Activated CD8-positive, alpha-beta memory T cell treated with anti-CD3 and anti-CD28 coated beads, Interleukin-2, amount 50 U/mL, for 24 hours (primary cell): ENCODE results near the gene PAK1.

Source experiments
- DNase-seq: peaks from one replicate; pipeline ENCODE4 v3.0.0-alpha.2; 2020; ENCODE audit errors: extremely low read depth

Gene PAK1

GRCh38 chr11:77474684-77475060, 778 bp upstream of the PAK1 start:
- no peak for DNase-seq

GRCh38 chr11:77472991-77473800, 698 bp downstream of the PAK1 start:
- DNase-seq, result no peak

GRCh38 chr11:77471558-77472193, 2.2 kb downstream of the PAK1 start:
- no peak for DNase-seq

DNA sequence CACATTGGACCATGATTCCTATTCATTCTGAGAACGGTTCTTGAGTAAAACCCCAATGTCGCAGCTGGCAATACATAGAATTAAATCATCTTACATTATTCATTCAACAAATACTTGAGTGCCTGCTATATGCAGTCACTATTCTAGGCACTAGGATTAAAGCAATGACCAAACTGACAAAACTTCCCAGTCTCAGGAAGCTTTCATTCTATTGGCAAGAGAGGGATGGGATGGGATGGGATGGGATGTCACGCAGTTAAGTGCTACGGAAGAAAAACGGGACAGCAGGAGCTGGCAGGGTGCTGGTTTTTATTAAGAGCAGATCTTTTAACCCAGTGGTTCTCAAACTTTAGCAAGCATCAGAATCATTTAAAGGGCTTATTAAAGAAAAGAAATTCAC, 2.9 kb downstream of the PAK1 start:
- DNase-seq, result no peak

DNA sequence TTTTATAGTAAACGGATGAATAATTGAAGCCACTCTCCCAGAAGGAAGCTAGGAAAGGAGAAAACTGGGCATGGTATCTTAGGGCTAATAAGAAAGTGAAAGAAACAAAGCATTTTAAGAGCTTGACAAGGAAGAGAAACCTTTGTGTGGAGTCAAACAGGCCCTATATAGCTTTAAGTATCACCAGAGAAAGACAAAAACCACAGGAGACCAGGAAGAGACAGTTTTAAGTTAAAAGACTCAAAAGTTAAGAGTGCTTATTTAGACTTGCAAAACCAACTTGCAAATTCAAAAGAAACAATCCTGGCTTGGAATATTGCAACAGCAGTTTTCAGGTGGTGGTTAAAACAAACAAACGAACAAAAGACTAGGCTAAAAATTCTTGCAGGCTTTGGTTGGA, 3.4 kb downstream of the PAK1 start:
- DNase-seq, result no peak

GRCh38 chr11:77468527-77468926, 5.4 kb downstream of the PAK1 start:
- no peak for DNase-seq

DNA sequence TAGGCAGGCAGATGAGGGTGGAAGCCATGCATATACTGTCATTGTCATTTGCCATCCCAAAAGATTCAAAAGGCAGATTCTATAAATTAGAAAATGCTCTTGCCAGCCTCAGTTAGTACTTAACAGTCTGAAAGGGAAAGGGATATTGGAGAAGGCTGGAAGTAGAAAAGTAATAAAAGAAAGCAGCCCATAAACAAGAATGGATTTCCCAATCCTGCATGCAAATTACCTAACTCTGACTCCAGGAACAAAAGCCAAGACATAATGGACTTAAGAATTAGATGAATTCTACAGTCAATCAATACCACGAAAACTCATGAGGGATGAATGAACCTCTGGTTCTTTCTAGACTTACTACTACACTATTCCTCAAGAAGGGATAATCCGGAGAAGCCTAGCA, 5.9 kb downstream of the PAK1 start:
- no peak for DNase-seq

- DNase-seq, result no peak
Observed at GRCh38 chr11:77467233-77467632, 6.7 kb downstream of the PAK1 start.

DNA sequence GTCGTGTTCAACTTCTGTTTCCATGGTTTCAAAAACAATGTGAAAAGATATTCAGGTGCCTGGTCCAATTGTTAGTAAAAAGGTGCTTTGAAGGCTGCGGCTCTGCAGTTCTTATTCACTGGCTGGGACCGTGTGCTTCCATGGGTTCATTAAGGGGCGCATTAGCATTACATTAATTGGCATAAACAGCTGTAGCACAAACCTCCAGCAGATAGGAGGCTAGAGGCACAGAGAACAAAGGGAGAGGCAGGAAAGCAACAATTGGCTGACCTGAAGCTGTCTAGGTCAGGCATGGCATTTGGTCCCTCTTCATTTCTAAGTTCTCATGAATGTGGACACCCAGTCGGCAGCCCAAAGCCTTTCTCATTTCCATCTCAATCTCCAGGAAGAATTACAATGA, 16.6 kb downstream of the PAK1 start:
- no peak for DNase-seq

DNA sequence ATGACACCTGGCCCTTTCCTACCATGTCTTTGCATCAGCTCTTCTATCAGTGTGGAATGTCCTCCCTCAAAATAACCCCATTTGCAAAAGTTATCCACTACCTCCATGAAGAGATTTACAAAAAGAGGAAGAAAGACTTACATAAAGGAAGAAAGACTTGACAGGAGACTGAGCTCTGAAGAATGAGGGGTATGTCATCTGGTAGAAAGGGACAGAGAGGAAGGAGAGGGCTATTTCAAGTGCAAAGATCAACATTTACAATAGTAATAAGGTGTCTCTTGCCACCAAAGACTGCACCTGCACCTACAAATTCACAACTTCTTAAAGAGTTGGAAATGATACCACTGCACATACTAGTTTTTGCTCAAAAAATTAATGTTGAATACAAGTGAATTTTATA, 18.2 kb downstream of the PAK1 start:
- DNase-seq, result no peak

DNA sequence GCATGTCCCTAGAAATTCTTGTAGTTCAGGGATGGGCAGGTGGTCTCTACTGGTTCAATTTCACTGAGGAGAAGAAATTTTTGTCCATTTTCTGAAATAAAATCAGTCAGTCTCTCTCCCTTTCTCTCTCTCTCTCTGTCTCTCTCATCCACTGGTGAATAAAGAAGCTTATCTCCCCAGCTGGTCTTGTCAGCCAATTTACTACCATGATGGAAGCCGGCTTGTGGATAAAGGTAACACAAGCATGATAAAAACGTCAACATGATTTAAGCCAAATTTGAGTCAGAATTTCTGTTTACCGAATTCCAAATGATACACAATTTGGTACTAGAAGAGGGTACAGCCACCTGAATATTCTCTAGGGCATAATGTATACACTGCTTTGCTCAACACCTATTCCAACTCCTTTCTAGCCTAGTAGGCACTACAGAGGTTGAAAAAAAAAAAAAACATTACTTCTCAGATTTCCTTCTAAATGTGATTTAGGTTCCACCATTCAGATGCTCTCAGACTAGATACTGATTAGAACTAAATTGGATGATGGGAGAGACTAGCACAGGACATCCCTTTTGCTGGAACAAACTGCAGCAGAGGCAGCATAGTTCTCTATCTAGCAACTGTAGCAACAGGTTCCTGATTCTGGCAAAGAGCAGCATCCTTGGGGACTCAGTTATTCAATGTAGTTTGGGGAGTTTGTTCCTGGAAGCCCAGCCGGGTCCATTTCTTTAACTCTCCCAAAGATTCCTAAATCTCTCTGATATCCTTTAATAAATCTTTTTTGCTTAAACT, 18.8 kb downstream of the PAK1 start:
- DNase-seq, result no peak

GRCh38 chr11:77450227-77450626, 23.7 kb downstream of the PAK1 start:
- no peak for DNase-seq

DNA sequence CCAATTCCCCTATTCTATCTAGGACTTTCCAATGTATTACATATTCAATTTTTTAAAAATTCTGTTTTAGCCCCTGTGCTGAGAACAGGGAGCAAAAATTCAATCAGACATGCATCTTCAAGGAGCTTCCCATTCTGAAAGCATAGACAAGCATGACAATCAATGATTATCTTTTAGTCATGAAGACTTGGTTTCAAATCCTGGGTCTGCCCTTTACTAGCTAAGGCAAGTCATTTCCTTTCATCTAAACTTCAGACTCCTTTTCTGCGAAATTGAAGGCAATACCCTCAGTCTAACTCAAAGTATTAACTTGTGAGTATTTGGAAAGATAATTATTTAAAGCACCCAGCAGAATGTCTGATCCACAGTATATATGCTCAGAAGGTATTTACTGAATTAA, 24.1 kb downstream of the PAK1 start:
- no peak for DNase-seq

DNA sequence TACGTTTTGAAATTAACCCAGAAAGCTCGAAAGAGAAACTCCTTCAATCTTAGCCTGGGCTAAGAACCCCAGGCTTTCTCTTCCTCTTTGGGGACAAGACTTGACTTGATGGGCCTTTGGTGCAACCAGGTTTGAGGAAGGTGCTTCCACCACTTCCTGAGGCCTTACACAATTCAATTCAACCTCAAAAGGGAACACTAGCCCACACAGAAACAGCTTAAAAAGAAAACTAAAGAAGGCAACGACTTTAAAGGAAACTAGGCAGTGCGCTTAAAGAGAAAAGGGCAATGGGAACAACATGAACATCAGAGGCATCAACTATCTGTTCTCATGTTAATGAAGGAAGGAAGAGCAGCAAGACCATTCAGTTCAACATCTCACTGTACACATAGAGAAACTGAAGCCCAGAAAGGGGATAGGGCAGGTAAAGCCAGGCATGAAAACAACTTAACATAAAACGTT, 24.8 kb downstream of the PAK1 start:
- no peak for DNase-seq

DNA sequence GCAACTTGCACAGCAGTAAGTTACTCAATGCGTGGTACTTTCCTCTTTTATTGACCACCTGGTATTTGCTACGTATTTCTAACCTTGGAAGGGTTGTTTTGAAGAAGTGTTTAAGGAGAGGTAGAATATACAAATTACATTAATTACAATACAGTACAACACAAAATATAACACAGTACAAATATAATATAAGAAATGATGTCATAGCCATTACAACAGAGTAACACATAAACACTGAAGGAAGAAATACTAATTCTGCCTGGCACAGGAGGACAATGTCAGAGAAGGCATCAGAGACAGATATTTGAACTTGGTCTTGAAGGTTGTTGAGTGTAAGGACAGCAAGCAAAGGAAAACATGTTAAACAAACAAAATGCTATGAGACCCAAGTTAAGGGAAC, 25.6 kb downstream of the PAK1 start:
- DNase-seq, result no peak

DNA sequence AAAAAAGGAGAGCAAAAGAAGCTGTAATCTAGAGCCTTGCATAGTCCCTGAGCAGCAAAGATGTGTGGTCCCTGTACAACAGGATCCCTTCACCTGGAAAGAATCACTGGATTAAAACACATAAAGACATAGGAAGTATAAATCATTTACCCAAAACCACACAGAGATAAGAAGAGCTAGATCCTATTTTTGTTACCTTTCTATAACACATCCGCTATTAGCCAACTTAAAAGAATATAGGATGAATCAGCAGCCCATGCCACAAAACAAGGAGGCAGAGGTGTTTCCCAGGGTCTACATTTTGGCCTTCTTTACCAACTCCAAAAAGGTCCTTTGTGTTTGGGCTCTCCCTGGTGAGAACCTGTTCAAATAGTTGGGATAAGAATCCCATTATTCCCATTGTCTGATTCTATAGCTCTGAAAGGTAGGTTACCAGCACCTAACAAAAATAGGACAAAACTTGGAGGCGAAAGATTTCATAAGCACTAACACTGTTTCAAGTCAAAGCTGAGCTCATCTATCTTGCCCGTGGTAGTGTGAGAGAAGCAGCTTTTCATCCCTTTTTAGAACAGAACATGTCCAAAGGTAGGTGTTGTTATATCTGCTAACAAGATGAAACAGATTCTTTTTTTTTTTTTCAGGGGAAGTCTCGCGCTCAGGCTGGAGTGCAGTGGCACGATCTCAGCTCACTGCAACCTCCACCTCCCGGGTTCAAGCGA, 26.8 kb downstream of the PAK1 start:
- no peak for DNase-seq

DNA sequence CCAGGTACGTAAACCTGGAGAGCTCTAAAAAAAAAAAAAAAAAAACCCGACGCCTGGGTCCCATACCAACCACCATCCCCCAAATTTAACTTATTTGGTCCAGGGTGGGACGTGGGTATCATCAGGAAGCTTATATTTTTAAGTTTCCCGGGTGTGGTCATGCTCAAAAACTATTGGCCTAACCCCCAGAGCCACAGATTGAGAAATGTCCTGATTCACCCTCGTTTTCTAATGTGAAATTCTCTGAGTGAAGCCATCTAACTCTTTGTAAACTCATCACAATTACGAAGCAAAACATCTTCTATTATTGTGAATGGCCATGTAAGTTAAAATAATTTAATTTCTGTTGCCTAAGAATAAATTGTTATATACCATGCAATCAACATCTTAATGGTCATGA, 29.6 kb downstream of the PAK1 start:
- no peak for DNase-seq

DNA sequence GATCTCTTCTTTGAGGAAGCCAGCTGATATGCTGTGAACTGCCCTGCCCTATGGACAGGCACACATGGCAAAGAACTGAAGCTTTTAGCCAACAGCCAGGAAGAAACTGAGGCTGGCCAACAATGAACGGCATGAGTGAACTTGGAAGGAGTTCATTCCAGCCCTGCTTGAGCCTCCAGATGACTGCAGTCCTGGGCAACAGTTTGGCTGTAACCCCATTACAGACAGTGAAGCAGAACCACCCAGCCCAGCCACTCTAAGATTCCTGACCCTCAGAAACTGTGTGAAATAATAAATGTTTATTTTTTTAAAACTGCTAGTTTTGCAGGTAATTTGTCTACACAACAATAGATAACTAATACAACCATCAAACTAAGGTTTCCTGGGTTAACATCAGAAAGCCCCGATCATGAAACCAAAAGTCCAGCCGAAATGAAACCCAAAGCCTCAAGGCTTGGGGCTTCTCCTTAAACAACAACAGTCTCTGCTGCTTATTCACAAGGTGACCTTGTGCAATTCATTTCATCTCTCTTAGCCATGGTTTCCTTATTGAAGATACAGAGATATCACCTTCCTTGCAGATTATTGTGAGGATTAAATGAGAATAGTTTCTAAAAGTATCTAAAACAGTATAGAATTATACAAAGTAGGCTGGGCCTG, 31.4 kb downstream of the PAK1 start:
- no peak for DNase-seq

- no peak for DNase-seq
Observed at GRCh38 chr11:77441426-77441825, 32.5 kb downstream of the PAK1 start.

- no peak for DNase-seq
Observed at GRCh38 chr11:77440678-77441077, 33.2 kb downstream of the PAK1 start.

DNA sequence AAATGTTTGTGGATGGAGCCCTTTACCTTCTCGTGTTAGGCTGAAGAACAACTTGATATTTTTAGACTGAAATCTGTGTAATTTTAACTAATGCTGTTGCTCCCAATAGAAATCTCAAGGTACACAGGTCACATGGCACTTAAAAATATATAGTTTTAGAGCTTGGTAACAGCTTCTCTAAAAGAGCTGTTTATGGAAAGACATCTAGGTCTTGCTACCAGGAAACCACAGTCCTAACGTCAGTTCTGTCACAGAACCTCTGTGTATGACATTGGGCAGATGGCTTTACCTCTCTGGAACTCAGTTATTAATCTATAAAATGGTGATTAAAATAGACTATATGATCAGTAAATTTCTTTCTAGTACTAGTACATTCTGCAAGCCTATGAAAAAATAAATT, 35.4 kb downstream of the PAK1 start:
- no peak for DNase-seq

DNA sequence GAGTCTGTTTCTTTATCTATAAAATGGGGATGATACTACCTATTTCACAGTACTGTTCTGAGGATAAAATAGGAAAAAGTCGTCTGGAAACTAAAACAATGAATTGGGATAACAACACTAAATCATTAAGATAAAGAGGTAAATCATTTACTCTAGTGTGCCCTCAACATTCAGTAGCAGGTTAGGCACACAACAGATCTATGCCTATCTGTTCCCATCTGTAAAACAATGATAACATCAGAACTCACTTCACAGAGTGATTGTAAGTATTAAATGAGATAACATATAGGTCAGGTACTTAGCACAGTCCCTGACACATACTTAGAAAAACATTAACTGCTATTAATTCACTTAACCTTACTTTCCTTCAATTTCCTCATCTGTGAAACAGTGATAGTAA, 36.9 kb downstream of the PAK1 start:
- no peak for DNase-seq
